Measurements from ENCODE around the gene DPP6.

DPP6 gene

GRCh38 chr7:154252046-154252445, 199.8 kb downstream of the DPP6 start:
- no peak for DNase-seq

- DNase-seq: no peak
These were observed 201.6 kb downstream of the DPP6 start for GRCh38 chr7:154253810-154254209.

GRCh38 chr7:154255324-154255723, 203.1 kb downstream of the DPP6 start:
- no peak for DNase-seq

- DNase-seq: no peak
These were observed 204.0 kb downstream of the DPP6 start for GRCh38 chr7:154256150-154256549.

GRCh38 chr7:154259396-154259795, 207.2 kb downstream of the DPP6 start:
- no peak for DNase-seq

- no peak for DNase-seq
These were observed 235.2 kb downstream of the DPP6 start for GRCh38 chr7:154287356-154287755.

GRCh38 chr7:154289119-154289518, 236.9 kb downstream of the DPP6 start:
- DNase-seq: no peak

- DNase-seq: no peak
These were observed 244.2 kb downstream of the DPP6 start for GRCh38 chr7:154296443-154296842.

GRCh38 chr7:154299736-154300135, 247.5 kb downstream of the DPP6 start:
- DNase-seq: no peak

- no peak for DNase-seq
These were observed 250.2 kb downstream of the DPP6 start for GRCh38 chr7:154302380-154302779.

GRCh38 chr7:154304231-154304630, 252.0 kb downstream of the DPP6 start:
- no peak for DNase-seq

GRCh38 chr7:154304740-154305700, 252.8 kb downstream of the DPP6 start:
- no peak for DNase-seq

GRCh38 chr7:154306036-154306435, 253.8 kb downstream of the DPP6 start:
- no peak for DNase-seq

- DNase-seq: no peak
These were observed 256.7 kb downstream of the DPP6 start for GRCh38 chr7:154308928-154309327.

- DNase-seq: no peak
These were observed 257.9 kb downstream of the DPP6 start for GRCh38 chr7:154310114-154310513.

- DNase-seq: no peak
These were observed 272.0 kb downstream of the DPP6 start for GRCh38 chr7:154324196-154324595.

GRCh38 chr7:154326421-154326820, 274.2 kb downstream of the DPP6 start:
- DNase-seq: no peak

- no peak for DNase-seq
These were observed 278.1 kb downstream of the DPP6 start for GRCh38 chr7:154330318-154330717.

GRCh38 chr7:154332811-154333580, 280.8 kb downstream of the DPP6 start:
- DNase-seq: no peak

- DNase-seq: no peak
These were observed 284.1 kb downstream of the DPP6 start for GRCh38 chr7:154336295-154336694.

- no peak for DNase-seq
These were observed 286.7 kb downstream of the DPP6 start for GRCh38 chr7:154338701-154339506.

GRCh38 chr7:154342971-154343633, 290.9 kb downstream of the DPP6 start:
- DNase-seq: no peak
